Breast epithelium (tissue), 4 donors: ENCODE results near the gene STAB2. TPM values are rescaled to one million over a fixed set of nuclear protein-coding genes. Genes with fewer than 3 reads are reported as not detected.
A peak's percentile ranks its signal among the peaks of the same experiment; 100 is the strongest.
"Not testable (repeated sequence)": the region's sequence is repeated elsewhere in the genome, so short reads cannot be mapped to it uniquely, and the experiment has no call there.

Experiments
- DNase-seq, 2 donors: peaks; one replicate each; pipeline ENCODE4 v3.0.0-alpha.2; 2019; ENCODE audit warnings: low spot score in 2 of 2
- H3K27ac ChIP-seq, 2 donors: fragments of 200-600 bp; sonication (generic) in 1 of 2; one replicate each; pipeline ENCODE4 v1.5.1; 2016 to 2019; ENCODE audit warnings: mild to moderate bottlenecking in 1 of 2
- H3K27me3 ChIP-seq, 2 donors: fragments of 200-600 bp; sonication (generic) in 1 of 2; one replicate each; pipeline versions ENCODE4 v1.5.1 to v1.6.0; 2017 to 2019; ENCODE audit warnings: control low read depth in 1 of 2, mild to moderate bottlenecking in 1 of 2
- H3K36me3 ChIP-seq: fragments of 200-600 bp; one replicate; pipeline ENCODE4 v1.5.1; 2019
- H3K4me1 ChIP-seq, 2 donors: fragments of 200-600 bp; sonication (generic); one replicate each; pipeline ENCODE4 v1.5.1; 2016 to 2019; ENCODE audit warnings: control low read depth in 1 of 2
- H3K4me3 ChIP-seq, 3 donors: fragments of 200-600 bp; sonication (generic); 1 replicate in 2 of 3; 2 replicates in 1 of 3; pipeline ENCODE4 v1.5.1; 2016 to 2019; ENCODE audit warnings: mild to moderate bottlenecking in 3 of 3, moderate library complexity in 2 of 3
- H3K9me3 ChIP-seq, 2 donors: fragments of 200-600 bp; sonication (generic) in 1 of 2; one replicate each; pipeline ENCODE4 v1.5.1; 2016 to 2019; ENCODE audit warnings: control low read depth in 1 of 2
- CTCF ChIP-seq, 3 donors: fragments of 450-650 bp; IDR thresholded peaks; one replicate each; pipeline ENCODE4 v1.5.1; 2016 to 2017; ENCODE audit warnings: antibody characterized with exemption in 3 of 3, mild to moderate bottlenecking in 3 of 3, moderate library complexity in 3 of 3
- POLR2A ChIP-seq: fragments of 450-650 bp; IDR thresholded peaks from one replicate; pipeline ENCODE4 v1.6.1; 2016; ENCODE audit warnings: antibody characterized with exemption, mild to moderate bottlenecking, moderate library complexity
- POLR2AphosphoS5 ChIP-seq, 3 donors: sonication (generic); formaldehyde crosslinking; IDR thresholded peaks; one replicate each; pipeline ENCODE4 v1.6.1; 2017; ENCODE audit warnings: antibody characterized with exemption in 3 of 3
- intact Hi-C: fragments of 100-400 bp; cut with DNase I; formaldehyde crosslinking; loops from one replicate; pipeline ENCODE4 v1.15.1; 2023; ENCODE audit warnings: low total_unique reads
- total RNA-seq, 3 donors: library from RNA; depleted of rRNA; stranded (reverse); fragments of >200 nt; gene quantifications; one replicate each; pipeline ENCODE4 v1.1.0, GENCODE V29; 2016

Gene STAB2
- total RNA-seq, 3 donors from 2014 or later: under 0.01 to 2.5 (median 0.16) TPM

GRCh38 chr12:103807561-103808238, 220.6 kb downstream of the STAB2 start:
- TF ChIP-seq CTCF (IDR thresholded peaks at IDR 0.05) (no peak), POLR2AphosphoS5 (IDR thresholded peaks at IDR 0.05) (no peak), POLR2A (no peak)
- DNase-seq: no peak
- H3K27me3 ChIP-seq: no peaks in the 10 kb centered on the region
- intact Hi-C loops: no loop called here
- no peaks in the 10 kb centered on the region for H3K36me3 ChIP-seq
- H3K9me3 ChIP-seq: no peaks in the 10 kb centered on the region
- peak overlapping the region in 1 of 2 donors; percentile 30 for H3K27ac ChIP-seq
- H3K4me1 ChIP-seq: no peaks in the 10 kb centered on the region
- H3K4me3 ChIP-seq: no peak overlapping the region

- H3K4me1 ChIP-seq: no peaks in the 10 kb centered on the region
- H3K27me3 ChIP-seq: no peaks in the 10 kb centered on the region
- H3K9me3 ChIP-seq: no peaks in the 10 kb centered on the region
- no peak overlapping the region for H3K4me3 ChIP-seq
- H3K36me3 ChIP-seq: no peaks in the 10 kb centered on the region
- intact Hi-C loops: no loop called here
- no peak overlapping the region for H3K27ac ChIP-seq
- DNase-seq: no peak
- TF ChIP-seq POLR2AphosphoS5 (IDR thresholded peaks at IDR 0.05) (no peak), POLR2A (no peak), CTCF (IDR thresholded peaks at IDR 0.05) (no peak)
These were observed 221.3 kb downstream of the STAB2 start for GRCh38 chr12:103808239-103808880.

GRCh38 chr12:103809154-103809553, 222.1 kb downstream of the STAB2 start:
- H3K4me3 ChIP-seq: no peak overlapping the region
- no peak for DNase-seq
- no peaks in the 10 kb centered on the region for H3K9me3 ChIP-seq
- no peaks in the 10 kb centered on the region for H3K4me1 ChIP-seq
- no peak overlapping the region for H3K27ac ChIP-seq
- TF ChIP-seq POLR2AphosphoS5 (IDR thresholded peaks at IDR 0.05): no peak
- TF ChIP-seq CTCF (IDR thresholded peaks at IDR 0.05): no peak
- TF ChIP-seq POLR2A: no peak
- intact Hi-C loops: no loop called here
- no peaks in the 10 kb centered on the region for H3K27me3 ChIP-seq
- H3K36me3 ChIP-seq: no peaks in the 10 kb centered on the region

GRCh38 chr12:103809639-103810038, 222.6 kb downstream of the STAB2 start:
- intact Hi-C loops, H3K27me3 ChIP-seq, H3K4me3 ChIP-seq, H3K4me1 ChIP-seq, DNase-seq, H3K27ac ChIP-seq, H3K36me3 ChIP-seq, H3K9me3 ChIP-seq: not testable (repeated sequence)

GRCh38 chr12:103810111-103810510, 223.0 kb downstream of the STAB2 start:
- no peak for TF ChIP-seq POLR2A
- TF ChIP-seq CTCF (IDR thresholded peaks at IDR 0.05): no peak
- no peak for TF ChIP-seq POLR2AphosphoS5 (IDR thresholded peaks at IDR 0.05)
- DNase-seq: no peak
- no peaks in the 10 kb centered on the region for H3K9me3 ChIP-seq
- no peaks in the 10 kb centered on the region for H3K4me1 ChIP-seq
- H3K27ac ChIP-seq: no peak overlapping the region
- intact Hi-C loops: no loop called here
- no peaks in the 10 kb centered on the region for H3K27me3 ChIP-seq
- H3K36me3 ChIP-seq: no peaks in the 10 kb centered on the region
- H3K4me3 ChIP-seq: no peak overlapping the region
